NOMO-1 treated with DMSO at 0.1 percent for 48 hours (cell line): ENCODE measurements around the gene BCL2L1.
"Not testable (repeated sequence)": the region's sequence is repeated elsewhere in the genome, so short reads cannot be mapped to it uniquely, and the experiment has no call there.

Experiments
- DNase-seq: peaks from one replicate; lab custom pipeline; 2025; ENCODE audit not compliant: unreplicated experiment; lab: John Stamatoyannopoulos, UW

The BCL2L1 gene

DNA sequence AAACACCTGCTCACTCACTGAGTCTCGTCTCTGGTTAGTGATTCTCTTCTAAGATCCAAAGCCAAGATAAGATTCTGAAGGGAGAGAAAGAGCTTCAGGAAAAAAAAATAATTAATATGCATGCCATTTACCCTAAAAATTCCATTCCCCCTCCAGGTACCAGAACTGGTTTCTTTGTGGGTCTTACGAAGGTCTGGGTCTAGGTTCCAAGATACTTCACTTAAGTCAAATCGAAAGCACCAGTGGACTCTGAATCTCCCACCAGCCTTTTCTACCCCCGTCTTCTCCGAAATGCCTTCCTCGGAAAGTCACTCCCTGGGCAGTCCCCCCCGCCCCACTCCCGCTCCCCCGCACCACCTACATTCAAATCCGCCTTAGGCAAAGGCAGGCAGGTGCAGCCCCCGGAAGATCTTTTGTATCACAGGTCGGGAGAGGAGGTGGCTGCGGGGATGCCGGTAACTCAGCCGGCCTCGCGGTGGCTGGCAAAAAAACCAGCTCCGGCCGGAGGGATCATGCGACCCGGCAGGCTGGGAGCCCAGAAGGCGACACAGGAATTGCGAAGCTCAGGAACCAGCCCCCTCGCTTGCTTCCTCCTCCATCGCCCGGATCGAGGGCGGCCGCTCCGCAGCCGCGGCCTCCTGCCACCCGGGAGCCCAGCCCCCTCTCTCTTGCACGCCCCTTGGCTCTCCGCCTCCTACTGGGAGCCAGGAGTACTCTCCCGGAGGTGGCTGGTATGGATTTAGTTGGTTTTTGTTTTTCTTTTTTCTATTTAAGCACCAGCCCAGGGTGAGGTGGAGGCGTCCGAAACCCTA lies at the start of gene BCL2L1:
Gene BCL2L1, minus strand, starts transcription at position 612 of the 812 bp plus-strand sequence. CDS start 650 bp downstream, outside the sequence.
- peak; percentile 68 for DNase-seq

GRCh38 chr20:31770243-31770642 lies 47.6 kb upstream of the BCL2L1 start:
- no peak for DNase-seq

DNA sequence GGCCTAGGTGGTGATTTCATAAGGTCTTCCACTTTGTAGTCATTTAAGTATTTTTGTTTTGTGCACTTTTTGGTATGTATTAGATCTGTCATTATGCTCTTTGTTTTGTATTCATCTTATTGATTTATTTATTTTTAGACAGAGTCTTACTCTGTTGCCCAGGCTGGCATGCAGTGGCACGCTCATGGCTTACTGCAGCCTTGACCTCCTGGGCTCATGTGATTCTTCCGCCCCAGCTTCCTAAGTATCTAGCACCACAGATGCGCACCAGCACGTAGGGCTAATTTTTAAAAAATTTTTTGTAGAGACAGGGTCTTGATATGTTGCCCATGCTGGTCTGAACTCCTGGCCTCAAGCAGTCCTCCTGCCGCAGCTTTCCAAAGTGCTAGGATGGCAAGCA lies 47.0 kb upstream of the BCL2L1 start:
- no peak for DNase-seq

- DNase-seq = no peak
Measured at GRCh38 chr20:31767805-31768204, 45.1 kb upstream of the BCL2L1 start.

DNA sequence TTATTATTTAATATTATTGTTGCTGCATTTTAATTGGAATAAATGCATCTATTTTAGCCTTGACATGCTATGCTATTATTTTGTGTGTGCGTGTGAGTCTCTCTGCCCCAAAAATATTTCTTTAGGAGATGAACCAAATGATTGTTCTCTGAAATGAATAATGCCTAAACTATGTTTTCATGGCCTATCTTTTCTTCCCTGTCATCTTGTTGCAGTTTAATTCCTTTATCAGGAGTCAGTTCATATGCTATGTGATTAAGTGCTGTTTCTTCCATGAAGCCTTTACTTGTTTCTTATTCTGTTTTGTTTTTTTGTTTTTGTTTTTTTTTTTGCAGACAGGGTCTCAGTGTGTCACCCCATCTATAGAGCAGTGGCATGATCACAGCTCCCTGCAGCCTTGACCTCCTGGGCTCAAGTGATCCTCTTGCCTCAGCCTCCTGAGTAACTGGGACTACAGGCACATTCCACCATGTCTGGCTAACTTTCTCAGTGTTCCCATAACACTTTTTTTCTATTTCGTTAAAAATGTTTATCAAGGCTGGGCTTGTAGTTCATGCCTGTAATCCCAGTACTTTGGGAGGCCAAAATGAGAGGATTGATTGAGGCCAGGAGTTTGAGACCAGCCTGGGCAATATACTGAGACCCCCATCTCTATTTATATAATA lies 42.1 kb upstream of the BCL2L1 start:
- DNase-seq = no peak

- DNase-seq = no peak
Measured at GRCh38 chr20:31760519-31761240, 38.0 kb upstream of the BCL2L1 start.

DNA sequence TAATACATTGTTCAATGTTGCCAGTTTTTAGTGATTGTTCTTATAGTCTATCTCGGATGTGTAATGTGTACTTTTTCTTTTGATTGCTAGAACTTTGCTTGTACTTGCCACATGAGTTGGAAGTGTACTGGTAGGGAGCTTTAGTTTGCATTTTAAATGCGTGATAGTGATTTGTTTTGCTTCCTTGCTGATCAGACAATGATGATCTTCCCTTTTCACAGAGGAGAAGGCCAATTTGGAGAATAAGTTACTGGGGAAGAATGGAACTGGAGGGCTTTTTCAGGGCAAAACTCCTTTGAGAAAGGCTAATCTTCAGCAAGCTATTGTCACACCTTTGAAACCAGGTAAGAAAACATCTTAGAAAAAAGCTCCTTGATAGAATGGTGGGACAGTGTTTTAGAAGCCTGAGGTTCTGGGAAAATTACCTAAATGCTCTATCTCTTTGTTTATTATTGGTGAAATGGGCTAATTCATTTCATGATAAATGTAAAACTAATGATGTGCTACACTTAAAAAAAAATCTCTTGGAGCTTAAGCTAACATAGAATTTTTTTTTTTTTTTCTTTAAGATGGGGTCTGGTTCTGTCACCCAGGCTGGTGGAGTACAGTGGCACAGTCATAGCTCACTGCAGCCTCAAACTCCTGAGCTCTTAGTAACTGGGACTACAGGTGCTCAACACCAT lies 37.3 kb upstream of the BCL2L1 start:
- DNase-seq = no peak

GRCh38 chr20:31758991-31759390 lies 36.3 kb upstream of the BCL2L1 start:
- DNase-seq = no peak

DNA sequence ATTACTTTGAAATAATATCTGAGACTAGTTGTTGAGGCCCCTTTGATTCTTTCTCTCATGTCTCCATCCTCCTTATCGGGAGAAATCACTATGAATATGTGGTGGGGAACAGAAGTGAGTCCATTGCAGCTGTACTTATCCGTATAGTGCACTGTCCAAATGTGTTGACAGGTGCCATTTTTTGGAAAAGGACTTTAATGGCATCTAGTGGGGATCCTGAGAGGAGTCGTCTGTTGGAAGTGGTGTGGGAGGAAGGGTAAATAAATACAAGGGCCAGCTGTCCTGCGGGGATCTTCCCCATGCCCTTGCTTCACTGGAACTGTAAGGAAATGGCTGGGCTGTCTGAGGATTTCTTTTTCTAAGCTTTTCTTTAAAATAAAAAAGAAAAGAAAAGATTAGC lies 35.9 kb upstream of the BCL2L1 start:
- DNase-seq = no peak

- DNase-seq = no peak
Measured at GRCh38 chr20:31757254-31757653, 34.6 kb upstream of the BCL2L1 start.

DNA sequence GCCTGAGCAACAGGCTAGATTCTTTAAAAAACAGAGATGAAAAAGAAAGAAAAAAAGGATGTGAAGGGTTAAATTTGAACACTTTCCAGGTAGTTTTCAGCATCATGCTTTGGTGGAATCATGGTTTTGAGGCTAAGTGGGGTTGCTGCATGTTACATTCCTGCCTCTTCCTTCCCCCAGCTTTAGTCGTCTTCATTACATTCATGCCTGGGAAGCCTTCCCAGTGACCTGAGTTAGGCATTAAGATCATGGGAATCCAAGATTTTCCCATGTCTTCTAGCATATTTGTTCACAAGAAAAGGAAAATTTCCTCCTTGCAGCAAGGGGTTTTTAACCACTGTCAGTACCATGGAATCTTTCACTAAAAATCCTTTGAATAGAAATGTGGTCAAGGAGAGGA lies 28.5 kb upstream of the BCL2L1 start:
- DNase-seq = no peak

- no peak for DNase-seq
Measured at GRCh38 chr20:31749223-31749622, 26.6 kb upstream of the BCL2L1 start.

GRCh38 chr20:31747640-31748039 lies 25.0 kb upstream of the BCL2L1 start:
- DNase-seq = no peak

- DNase-seq = not testable (repeated sequence)
Measured at GRCh38 chr20:31747028-31747427, 24.4 kb upstream of the BCL2L1 start.

DNA sequence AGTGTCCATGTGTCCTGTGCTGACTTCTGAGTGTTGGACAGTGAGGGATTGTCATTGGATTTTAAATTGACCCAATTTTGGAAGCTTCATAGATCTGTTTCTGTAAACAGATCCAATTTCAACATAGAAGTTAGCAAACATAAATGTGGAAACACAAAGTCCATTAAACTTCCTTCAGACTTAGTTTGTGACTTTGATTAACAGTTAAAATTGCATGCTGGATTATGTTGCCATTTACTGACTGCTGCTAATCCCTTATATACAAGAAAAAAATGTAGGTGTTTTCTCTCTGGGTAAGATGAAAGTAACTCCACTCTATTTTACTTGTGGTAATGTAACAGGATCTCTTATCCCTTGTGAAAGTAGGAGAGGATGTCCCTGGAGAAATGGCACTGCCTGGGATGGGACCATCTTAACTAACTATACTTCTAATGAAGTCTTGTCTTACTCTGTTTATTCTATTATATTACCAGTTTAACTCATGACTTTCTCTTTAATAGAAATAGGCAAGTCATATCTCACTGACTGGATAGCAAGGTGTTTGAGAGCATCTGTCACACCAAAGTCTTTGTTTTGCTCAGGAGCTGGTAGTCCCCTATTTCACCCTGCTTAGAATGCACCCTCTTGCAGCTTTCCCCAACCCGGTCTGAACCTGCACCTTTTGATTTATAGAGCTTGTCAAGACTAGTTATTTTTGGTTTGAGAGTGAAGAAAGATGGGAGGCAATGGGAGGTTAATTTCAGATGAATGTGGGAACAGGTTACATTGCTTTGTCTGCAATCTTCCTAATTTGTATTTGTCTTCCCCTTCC lies 23.6 kb upstream of the BCL2L1 start:
- DNase-seq = no peak

DNA sequence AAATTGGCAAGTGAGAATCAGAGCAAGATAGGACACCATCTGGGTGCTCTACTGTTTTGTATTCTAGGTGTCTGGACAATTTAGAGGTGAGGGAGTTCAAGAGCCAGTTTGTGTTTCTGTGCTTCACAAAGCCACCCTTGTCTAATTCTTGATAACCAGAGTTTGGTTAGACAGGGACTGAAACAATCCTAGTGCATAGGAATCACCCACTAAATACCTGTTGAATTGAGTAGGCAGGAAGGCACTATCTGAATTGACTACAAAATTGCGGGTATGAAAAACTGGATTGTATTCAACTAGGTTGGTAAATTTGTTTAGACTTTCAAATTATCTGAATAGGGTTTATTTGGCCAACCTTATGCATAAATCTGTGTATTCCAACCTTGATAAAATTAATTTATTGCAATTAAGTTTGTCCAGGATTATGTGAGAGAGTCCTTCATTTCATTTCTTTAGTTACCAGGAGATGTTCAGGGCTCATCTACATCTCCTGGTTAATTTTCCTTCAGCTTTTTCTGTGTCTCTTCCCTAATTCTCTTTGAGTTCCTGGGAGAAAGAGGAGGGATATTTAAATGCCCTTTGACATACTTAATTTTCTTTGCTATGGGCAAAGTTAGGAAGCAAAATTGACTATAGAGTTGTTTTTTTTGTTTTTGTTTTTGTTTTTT lies 18.1 kb upstream of the BCL2L1 start:
- DNase-seq = no peak

DNA sequence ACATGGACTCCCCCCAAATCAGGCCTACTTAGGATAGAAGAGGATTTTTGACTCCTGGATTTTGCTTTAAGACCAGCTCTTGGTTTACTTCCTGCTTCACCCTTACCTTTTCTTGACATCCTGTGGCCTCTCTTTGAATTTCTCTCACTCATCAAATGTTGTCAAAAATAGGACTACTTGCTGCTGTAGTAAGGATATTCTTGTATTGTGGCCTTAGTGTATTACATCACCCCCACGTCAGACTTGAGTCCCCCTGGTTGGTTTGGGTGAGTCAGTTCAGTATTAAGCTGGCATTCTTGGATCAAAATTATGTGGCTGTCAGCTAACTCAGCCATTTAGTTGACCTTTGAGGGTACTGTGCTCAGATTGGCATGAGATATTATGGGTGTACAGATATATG lies 17.5 kb upstream of the BCL2L1 start:
- DNase-seq = no peak

GRCh38 chr20:31739550-31739977 lies 16.9 kb upstream of the BCL2L1 start:
- peak; percentile 54 for DNase-seq

- peak; percentile 92 for DNase-seq
Measured at GRCh38 chr20:31738729-31739549, 16.3 kb upstream of the BCL2L1 start, which contains the start of gene TPX2. TPX2 (plus strand) TSS chr20:31739290; CDS start chr20:31757477, 18,187 bp downstream.
